ENCODE results near the gene ZNF784.
A peak's percentile ranks its signal among the peaks of the same experiment; 100 is the strongest.

ZNF784 gene

DNA sequence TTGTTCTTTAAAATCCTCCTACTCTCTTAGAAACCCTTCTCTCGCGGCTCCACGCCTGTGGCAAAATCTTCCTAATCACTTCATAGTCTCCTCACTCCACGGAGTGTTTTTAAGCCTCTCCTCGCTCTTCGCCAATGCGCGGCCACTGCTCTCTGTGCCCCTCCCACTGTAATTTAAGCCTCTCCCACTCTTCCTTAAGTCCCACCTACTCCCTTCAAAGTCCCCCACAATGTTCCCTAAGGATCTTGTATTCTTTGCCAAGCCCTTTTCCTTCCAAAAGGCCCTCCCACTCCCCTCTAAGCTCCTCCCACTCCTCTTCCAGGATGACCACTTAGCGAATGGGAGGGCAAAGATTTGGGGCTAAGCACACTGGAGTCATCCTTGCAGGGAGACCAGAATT, 26.3 kb downstream of the ZNF784 start:
- no peak overlapping the region for H3K4me3 ChIP-seq (ENCODE audit: low read length)

GRCh38 chr19:55597501-55597921, 26.9 kb downstream of the ZNF784 start:
- Histone ChIP-seq H3K27me3 (ENCODE audit: low read depth, low read length) (no peaks in the 10 kb centered on the region), H3K9me3 (ENCODE audit: insufficient read depth, low read length) (no peaks in the 10 kb centered on the region), H3K79me2 (ENCODE audit: low read length) (peaks cover 12% of the 10 kb centered on the region), H3K4me2 (ENCODE audit: low read length) (no peak overlapping the region), H4K20me1 (ENCODE audit: insufficient read depth, low read length) (no peaks in the 10 kb centered on the region), H3K36me3 (replicated peaks; ENCODE audit: low read depth, low read length) (peaks cover 20% of the 10 kb centered on the region), H3K27ac (ENCODE audit: low read length) (no peak overlapping the region), H2AFZ (ENCODE audit: low read depth, low read length) (no peak overlapping the region), H3K4me1 (ENCODE audit: low read length) (peaks cover 15% of the 10 kb centered on the region), H3K9ac (ENCODE audit: low read length) (no peak overlapping the region), H3K4me3 (ENCODE audit: low read length) (no peak overlapping the region)
- TF ChIP-seq CTCF (IDR thresholded peaks at IDR 0.05; ENCODE audit: low read depth, low read length) (no peak), EZH2phosphoT487 (IDR thresholded peaks at IDR 0.05; ENCODE audit: low read depth) (no peak)

More for the DNA sequence above, 26.3 kb downstream of the ZNF784 start:
- H3K36me3 ChIP-seq (replicated peaks; ENCODE audit: low read depth, low read length), result peaks cover 20% of the 10 kb centered on the region
- no peaks in the 10 kb centered on the region for H4K20me1 ChIP-seq (ENCODE audit: insufficient read depth, low read length)
- H3K9ac ChIP-seq (ENCODE audit: low read length), result no peak overlapping the region
- peaks cover 15% of the 10 kb centered on the region for H3K4me1 ChIP-seq (ENCODE audit: low read length)
- TF ChIP-seq CTCF (IDR thresholded peaks at IDR 0.05; ENCODE audit: low read depth, low read length), result no peak
- TF ChIP-seq EZH2phosphoT487 (IDR thresholded peaks at IDR 0.05; ENCODE audit: low read depth), result no peak
- no peaks in the 10 kb centered on the region for H3K9me3 ChIP-seq (ENCODE audit: insufficient read depth, low read length)
- no peak overlapping the region for H3K27ac ChIP-seq (ENCODE audit: low read length)
- peaks cover 12% of the 10 kb centered on the region for H3K79me2 ChIP-seq (ENCODE audit: low read length)
- H2AFZ ChIP-seq (ENCODE audit: low read depth, low read length), result no peak overlapping the region
- H3K27me3 ChIP-seq (ENCODE audit: low read depth, low read length), result no peaks in the 10 kb centered on the region
- H3K4me2 ChIP-seq (ENCODE audit: low read length), result peak overlapping the region; percentile 52; the same call in 1 of the 2 replicates

GRCh38 chr19:55596304-55596703, 28.1 kb downstream of the ZNF784 start:
- Histone ChIP-seq H3K27ac (ENCODE audit: low read length) (no peak overlapping the region), H2AFZ (ENCODE audit: low read depth, low read length) (no peak overlapping the region), H3K4me1 (ENCODE audit: low read length) (peaks cover 14% of the 10 kb centered on the region), H3K36me3 (replicated peaks; ENCODE audit: low read depth, low read length) (peaks cover 30% of the 10 kb centered on the region), H3K4me2 (ENCODE audit: low read length) (no peak overlapping the region), H3K4me3 (ENCODE audit: low read length) (no peak overlapping the region), H3K9me3 (ENCODE audit: insufficient read depth, low read length) (no peaks in the 10 kb centered on the region), H3K79me2 (ENCODE audit: low read length) (peaks cover 12% of the 10 kb centered on the region), H3K27me3 (ENCODE audit: low read depth, low read length) (no peaks in the 10 kb centered on the region), H3K9ac (ENCODE audit: low read length) (no peak overlapping the region), H4K20me1 (ENCODE audit: insufficient read depth, low read length) (no peaks in the 10 kb centered on the region)
- TF ChIP-seq CTCF (IDR thresholded peaks at IDR 0.05; ENCODE audit: low read depth, low read length) (no peak), EZH2phosphoT487 (IDR thresholded peaks at IDR 0.05; ENCODE audit: low read depth) (no peak)

GRCh38 chr19:55594996-55595545, 29.3 kb downstream of the ZNF784 start:
- H3K4me2 ChIP-seq (ENCODE audit: low read length), result no peak overlapping the region
- no peak overlapping the region for H3K4me3 ChIP-seq (ENCODE audit: low read length)
- peaks cover 7% of the 10 kb centered on the region for H3K4me1 ChIP-seq (ENCODE audit: low read length)
- H3K9me3 ChIP-seq (ENCODE audit: insufficient read depth, low read length), result no peaks in the 10 kb centered on the region
- H3K27ac ChIP-seq (ENCODE audit: low read length), result no peak overlapping the region
- no peak overlapping the region for H2AFZ ChIP-seq (ENCODE audit: low read depth, low read length)
- H3K9ac ChIP-seq (ENCODE audit: low read length), result no peak overlapping the region
- TF ChIP-seq EZH2phosphoT487 (IDR thresholded peaks at IDR 0.05; ENCODE audit: low read depth) (no peak), CTCF (IDR thresholded peaks at IDR 0.05; ENCODE audit: low read depth, low read length) (no peak)
- H3K27me3 ChIP-seq (ENCODE audit: low read depth, low read length), result no peaks in the 10 kb centered on the region
- peaks cover 6% of the 10 kb centered on the region; the same call in 1 of the 2 replicates for H3K79me2 ChIP-seq (ENCODE audit: low read length)
- peaks cover 30% of the 10 kb centered on the region for H3K36me3 ChIP-seq (replicated peaks; ENCODE audit: low read depth, low read length)
- H4K20me1 ChIP-seq (ENCODE audit: insufficient read depth, low read length), result no peaks in the 10 kb centered on the region
